IPS DF 4.7 (cell line): ENCODE data around the gene TPI1.

Source experiments
- DNase-seq: peaks from one replicate; pipeline ENCODE4 v3.0.0-alpha.2; 2013; ENCODE audit warnings: low spot score; ENCODE audit errors: extremely low read depth

Gene TPI1

GRCh38 chr12:6828781-6829535 lies 38.4 kb upstream of the TPI1 start:
- DNase-seq, result no peak

DNA sequence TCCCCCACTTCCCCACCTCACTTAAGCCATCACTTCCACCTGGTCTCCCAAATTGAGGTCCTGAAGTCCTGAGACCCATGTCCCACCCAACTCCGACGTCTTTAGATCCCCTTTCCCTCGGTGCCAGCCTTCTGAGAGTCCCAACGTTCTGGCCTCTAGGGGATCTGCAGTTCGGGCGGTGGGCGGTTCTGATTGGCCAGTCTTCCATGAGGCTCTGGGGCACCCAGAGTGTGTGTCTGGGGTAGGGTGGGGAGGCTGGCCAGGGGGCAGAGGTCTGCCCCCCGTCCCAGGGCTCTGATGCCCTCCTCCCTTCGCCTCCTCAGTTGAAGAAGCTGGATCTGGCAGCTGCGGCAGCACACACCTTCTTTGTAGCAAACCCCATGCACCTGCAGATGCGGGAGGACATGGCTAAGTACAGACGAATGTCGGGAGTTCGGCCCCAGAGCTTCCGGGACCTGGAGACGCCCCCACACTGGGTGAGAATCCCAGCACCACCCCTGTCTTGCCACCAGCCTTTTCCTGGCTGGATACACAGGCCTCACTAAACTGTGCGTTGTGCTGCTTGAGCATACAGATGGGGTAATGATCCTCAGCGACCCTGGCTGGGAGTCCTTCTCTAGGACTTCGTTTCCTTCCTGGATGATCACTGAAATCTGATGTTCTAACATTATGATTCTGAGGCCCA lies 37.7 kb upstream of the TPI1 start:
- no peak for DNase-seq

- no peak for DNase-seq
These were observed 36.9 kb upstream of the TPI1 start for GRCh38 chr12:6830286-6830890.

DNA sequence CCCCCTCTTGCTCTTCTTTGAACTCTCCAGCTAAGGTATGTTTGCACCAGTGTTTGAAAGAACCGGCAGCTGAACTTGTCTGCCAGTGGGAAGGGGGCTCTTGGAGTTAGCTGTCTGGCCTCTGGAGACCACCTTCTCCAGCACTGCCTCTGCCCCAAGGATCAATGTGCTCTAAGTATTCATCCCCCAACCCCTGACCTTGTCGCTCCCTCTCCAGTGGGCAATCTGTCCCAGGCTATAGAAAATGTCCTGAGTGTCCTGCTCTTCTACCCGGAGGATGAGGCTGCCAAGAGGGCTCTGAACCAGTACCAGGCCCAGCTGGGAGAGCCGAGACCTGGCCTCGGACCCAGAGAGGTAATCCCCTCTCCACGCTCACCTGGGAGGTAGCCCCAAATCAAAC lies 36.3 kb upstream of the TPI1 start:
- DNase-seq, result no peak

- no peak for DNase-seq
These were observed 35.8 kb upstream of the TPI1 start for GRCh38 chr12:6831450-6831995.

DNA sequence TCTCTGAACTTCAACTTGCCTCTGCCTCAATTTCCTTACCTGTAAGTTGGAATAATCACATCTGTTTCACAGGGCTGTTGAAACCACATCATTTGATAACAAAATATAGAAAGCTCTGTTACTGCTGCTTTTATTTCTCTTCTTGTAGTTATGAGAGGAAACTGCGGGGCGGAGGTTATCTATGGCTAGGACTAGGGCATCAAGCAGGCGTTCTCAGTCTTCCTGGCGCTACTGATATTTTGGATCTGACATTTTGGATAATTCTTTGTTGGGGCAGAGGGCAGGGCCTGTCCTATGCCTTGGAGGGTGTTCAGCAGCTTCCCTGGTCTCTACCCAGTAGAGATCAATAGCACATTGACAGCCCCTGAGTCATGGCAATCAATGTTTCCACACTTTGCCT lies 35.2 kb upstream of the TPI1 start:
- no peak for DNase-seq

DNA sequence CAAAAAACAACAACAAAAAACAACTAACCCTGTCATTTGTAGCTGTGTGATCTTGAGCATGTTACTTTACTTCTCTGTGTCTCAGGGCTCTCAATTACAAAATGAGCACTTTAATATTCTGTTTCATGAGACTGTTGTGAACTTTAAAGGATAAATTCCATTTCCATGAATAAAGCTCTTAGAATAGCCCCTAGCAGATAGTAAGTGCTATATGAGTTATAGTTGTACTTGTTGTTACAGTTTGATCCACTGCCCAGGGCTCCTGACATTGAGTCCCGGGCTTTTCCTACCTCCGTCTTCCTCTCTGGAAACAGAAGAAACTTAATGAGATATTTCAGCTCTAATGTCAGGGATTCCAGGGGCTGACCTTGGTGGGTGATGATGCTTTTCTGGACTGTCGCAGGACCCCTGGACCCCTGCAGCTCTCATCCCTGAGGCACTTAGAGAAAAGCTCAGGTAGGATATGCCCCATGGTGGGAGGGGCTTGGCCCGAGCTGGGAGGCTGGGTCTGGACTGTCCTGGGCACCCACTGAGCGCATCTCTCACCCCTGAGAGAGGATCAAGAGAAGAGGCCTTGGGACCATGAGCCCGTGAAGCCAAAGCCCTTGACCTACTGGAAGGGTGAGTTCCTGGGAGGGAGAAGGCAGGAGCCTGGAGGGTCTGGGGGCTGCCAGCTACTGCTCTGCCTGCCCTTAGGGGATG lies 34.0 kb upstream of the TPI1 start:
- no peak for DNase-seq

DNA sequence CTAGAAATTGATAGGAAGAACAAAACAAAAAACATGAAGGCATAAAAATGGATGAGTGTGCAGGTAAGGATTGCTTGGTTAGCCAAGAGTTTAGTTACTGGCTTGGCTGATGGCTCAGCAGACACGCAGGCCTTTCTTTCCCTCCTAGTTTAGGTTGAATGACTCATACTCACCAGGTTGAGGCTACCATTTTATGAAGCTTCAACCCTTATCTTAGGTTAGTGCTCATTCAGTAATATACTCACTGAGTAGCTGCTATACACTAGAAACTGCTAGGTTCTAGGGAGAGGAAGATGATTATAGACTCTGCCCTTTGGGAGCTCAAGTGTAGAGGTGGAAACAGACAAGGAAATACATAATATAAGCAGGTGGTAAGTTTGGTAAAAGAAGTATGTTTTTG lies 33.1 kb upstream of the TPI1 start:
- no peak for DNase-seq

GRCh38 chr12:6834873-6835272 lies 32.5 kb upstream of the TPI1 start:
- no peak for DNase-seq

- DNase-seq, result no peak
These were observed 30.5 kb upstream of the TPI1 start for GRCh38 chr12:6836851-6837250.

DNA sequence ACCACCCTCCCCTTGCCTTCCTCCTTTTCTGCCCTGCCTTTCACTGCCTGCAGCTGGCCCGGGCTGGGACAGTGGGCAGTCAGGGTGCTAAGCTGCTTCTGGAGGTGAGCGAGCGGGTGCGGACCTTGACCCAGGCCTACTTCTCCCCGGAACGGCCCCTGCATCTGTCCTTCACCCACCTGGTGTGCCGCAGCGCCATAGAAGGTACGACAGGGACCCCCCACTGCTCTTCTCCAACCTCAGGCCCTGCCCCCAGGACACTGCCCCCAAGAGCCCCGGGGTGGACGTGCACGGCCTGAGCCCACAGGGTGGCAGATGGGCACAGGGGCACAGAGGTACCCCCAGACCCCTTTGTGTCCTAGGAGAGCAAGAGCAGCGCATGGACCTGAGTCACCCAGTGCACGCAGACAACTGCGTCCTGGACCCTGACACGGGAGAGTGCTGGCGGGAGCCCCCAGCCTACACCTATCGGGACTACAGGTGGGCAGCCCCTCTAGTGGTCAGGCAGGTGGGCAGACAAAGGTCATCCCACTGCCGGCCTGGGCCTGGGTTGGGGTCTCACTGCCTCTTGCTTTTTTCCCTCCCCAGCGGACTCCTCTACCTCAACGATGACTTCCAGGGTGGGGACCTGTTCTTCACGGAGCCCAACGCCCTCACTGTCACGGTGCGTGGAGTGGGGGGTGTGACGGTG lies 29.8 kb upstream of the TPI1 start:
- DNase-seq, result no peak

DNA sequence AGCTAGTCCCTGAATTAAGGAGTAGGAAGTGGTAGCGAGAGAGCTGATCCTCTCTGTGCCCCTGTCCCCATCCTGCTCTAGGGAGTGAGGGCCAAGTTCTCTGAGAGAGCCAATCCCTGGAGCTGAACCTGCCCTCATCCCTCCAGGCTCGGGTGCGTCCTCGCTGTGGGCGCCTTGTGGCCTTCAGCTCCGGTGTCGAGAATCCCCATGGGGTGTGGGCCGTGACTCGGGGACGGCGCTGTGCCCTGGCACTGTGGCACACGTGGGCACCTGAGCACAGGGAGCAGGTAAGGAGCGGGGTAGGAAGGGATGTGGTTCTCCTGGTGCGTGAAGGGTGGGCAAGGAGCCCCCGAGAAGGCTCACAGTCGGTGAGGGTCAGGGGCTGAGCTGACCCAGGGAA lies 28.5 kb upstream of the TPI1 start:
- no peak for DNase-seq

DNA sequence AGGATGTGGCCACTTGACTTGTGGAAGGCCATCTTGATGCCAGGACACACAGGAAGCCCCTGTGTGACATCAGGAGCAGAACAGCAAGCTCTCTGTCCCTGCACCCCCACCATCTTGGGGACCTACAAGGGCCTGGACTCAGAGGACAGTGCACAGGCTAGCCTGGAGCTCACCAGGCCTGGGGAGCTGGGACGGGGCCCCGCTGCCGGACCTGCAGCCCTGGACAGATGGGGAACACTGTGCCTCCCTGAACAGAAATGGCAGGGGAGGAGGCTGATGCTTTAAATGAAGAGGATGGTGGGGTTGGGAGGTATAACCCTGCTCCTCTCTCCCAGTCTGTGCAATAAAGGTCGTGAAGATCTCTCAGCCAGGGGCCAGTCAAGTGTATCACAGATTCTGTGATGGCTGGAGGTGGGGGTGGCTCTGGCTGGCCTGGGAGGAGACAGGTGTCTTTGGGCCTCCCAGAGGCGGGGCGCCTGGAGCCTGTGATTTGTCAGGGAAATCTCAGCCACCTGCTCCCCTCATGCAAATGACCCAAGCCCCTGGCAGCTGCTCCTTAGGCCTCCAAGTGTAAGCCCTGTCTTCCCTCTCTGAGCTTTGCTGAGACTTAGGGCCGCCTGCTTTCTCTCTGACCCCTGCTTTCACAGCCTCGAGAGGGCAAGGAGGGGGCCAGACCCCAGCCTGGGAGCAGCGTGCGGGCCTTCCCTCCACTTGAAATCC lies 27.7 kb upstream of the TPI1 start:
- no peak for DNase-seq

- no peak for DNase-seq
These were observed 27.0 kb upstream of the TPI1 start for GRCh38 chr12:6840330-6840729.

GRCh38 chr12:6840761-6841515 lies 26.4 kb upstream of the TPI1 start, which contains the start of gene GNB3:
Gene GNB3, plus strand, starts transcription at chr12:6840925. Its CDS starts 363 bp downstream, at chr12:6841288.
- DNase-seq, result no peak

- DNase-seq, result no peak
These were observed 25.3 kb upstream of the TPI1 start for GRCh38 chr12:6842075-6842474.

DNA sequence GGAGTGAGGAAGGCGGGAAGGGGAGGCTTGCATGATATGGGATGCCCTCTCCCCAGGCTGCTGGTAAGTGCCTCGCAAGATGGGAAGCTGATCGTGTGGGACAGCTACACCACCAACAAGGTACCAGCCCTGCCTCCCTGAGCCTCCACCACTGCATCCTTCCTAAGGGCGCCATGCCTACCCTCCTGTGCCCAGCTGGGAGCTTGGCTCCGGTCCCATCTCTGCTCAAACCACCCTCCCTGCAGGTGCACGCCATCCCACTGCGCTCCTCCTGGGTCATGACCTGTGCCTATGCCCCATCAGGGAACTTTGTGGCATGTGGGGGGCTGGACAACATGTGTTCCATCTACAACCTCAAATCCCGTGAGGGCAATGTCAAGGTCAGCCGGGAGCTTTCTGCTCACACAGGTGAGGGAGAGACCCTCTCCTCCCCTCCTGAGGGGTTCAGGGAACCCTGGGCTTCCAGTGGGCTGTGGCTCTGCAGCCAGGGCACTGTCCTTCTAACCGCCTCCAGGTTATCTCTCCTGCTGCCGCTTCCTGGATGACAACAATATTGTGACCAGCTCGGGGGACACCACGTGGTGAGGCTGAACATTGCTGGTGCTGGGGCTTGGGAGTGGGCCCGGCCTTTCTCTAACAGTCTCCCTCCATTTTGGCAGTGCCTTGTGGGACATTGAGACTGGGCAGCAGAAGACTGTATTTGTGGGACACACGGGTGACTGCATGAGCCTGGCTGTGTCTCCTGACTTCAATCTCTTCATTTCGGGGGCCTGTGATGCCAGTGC lies 24.0 kb upstream of the TPI1 start:
- DNase-seq, result no peak

DNA sequence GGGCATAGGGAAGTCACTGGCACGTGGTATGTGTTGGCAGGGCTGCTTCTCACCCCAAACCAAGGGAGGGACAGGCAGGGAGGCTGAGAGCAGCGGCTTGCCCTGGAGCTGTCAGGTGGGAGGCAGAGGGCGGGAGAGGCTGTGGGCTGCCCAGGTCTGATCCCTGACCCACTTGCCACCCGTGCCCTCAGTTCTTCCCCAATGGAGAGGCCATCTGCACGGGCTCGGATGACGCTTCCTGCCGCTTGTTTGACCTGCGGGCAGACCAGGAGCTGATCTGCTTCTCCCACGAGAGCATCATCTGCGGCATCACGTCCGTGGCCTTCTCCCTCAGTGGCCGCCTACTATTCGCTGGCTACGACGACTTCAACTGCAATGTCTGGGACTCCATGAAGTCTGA lies 21.9 kb upstream of the TPI1 start:
- DNase-seq, result no peak

DNA sequence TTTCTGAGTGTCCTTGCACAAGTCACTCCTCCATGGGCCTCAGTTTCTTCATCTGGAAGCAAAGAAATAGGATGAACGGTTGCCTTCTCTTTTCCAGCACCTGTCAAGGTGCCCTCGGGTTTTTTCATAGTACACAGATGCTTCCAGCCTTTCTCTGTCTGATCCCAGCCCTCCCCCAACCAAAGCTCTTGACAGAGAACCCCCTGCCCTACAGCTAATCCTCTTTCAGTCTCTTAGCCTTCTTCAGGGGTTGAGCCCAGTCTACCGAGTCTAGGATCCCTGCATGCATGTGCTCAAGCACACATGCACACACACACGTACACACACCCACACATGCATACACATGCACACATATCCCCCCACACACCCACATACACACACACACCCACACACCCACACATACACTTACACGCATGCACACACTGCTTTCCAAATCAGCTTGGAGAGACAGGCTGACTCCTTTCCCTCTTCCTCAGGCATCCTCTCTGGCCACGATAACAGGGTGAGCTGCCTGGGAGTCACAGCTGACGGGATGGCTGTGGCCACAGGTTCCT lies 20.9 kb upstream of the TPI1 start:
- DNase-seq, result no peak
